Nucleus accumbens (tissue), 56 donors: Measurements from ENCODE around the gene HPCAL1.

Experiments used
- DNase-seq, 56 donors: peaks; one replicate each; lab custom pipeline; 2025; lab: John Stamatoyannopoulos, UW

The HPCAL1 gene

DNA sequence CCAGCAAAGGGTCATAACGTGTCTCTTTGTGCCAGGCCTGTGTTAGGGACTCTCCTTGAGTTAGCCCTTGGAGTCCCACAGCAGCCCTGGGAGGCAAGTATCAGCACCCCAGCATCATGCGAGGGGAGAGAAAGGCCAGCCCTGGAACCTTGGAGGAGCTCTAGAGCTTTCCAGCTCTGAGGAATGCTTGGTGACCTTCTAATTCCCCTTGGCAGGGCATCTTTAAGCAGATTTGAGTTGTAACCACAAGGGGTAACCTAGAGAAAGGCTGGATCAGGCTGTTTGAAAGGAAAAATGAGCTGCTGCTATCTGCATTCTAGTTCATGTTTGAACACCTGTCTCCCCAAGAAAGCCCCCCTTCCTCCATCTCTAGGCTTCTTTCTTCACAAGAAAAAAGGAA is 169.3 kb downstream of the HPCAL1 start:
- DNase-seq = no peak

DNA sequence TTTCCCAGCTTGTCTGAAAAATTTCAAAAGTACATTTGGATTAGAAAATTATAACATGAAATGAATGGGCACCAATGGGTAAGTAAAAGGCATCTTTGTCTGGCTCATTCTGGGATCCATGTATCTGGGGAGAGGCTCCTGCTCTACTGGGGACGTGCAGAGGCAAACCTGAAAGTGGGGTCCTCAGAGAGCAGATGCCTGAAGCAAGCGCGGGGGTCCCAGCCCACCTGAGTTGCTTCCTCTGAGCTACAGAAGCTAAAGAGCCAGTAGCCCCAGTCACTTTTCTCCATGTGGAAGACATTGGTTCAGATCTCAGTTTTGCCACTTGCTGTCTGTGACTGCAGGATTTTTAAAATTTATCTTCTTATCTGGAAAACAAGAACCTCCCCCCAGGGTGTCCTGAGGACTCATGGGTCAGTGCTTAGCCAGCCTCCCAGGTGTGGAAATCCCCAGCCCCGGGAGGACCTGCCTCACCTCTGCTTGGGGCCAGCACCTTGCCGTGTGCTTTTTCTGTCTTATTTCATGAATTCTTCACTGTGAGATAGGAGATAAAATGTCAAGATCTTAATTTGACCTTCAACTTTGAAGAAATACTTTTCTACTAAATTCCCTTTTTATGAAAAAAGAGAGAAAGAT is 170.5 kb downstream of the HPCAL1 start:
- DNase-seq = no peak

DNA sequence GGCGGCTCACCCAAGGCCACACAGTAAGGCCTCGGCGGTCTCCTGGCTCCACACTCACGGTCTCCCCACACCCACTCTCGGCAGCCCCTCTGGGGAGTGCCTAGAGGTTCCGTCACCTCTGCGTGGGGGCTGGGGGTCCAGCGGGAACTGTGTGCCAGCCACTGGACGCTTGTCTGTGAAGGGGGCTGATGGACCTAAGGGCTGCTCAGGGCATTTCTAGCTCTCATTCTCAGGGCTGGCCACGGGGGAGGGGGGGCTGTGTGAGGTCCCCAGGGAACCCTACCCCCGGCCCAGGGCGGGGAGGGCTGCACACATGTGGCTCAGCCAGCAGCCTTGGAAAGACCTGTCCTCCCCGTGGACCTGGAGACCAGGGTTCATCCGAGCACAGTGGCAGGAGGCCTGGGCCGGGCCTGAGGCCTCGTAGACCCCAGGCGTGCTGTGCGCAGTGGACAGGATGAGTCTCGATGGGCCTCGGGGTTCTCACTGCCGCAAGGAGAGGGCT is 172.6 kb downstream of the HPCAL1 start:
- DNase-seq = no peak

DNA sequence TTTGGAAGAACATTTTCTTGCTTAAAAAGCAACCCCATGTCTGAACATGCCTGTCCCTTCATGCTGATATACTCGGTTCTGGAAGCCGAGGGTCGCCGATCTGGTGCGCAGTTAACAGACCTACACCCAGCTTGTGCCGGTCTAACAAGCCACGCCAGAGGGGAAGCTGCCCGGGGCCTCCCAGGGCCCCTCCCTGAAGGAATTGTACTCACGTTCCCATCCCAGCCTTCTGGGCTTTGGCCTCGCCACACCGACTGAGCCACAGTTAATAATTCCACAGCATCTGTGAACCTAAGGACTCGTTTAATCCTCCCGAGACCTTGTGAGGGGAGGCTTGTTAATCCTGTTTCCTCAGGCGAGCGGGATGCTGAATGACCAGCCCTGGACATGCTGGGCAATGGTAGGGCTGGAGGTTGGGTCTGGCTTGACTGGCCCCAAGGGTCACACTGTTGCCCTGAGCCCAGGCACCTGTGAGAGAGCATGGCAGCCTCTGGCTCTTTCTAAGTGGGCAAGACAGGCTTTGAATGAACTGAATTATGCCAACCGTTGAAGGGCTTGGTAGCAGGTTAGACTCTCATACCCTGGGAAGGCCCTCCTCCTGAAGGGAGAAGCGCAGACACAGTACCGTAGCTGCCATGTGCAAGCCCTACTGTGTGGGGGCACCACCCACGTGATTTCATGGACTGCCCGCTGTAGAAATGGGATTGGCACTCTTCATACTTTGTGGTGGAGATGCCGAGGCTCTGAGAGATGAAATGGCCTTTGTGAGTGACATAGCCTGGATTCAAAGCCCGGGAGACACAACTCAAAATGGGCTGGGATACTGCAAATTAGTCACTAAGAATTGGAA is 173.3 kb downstream of the HPCAL1 start:
- no peak for DNase-seq

DNA sequence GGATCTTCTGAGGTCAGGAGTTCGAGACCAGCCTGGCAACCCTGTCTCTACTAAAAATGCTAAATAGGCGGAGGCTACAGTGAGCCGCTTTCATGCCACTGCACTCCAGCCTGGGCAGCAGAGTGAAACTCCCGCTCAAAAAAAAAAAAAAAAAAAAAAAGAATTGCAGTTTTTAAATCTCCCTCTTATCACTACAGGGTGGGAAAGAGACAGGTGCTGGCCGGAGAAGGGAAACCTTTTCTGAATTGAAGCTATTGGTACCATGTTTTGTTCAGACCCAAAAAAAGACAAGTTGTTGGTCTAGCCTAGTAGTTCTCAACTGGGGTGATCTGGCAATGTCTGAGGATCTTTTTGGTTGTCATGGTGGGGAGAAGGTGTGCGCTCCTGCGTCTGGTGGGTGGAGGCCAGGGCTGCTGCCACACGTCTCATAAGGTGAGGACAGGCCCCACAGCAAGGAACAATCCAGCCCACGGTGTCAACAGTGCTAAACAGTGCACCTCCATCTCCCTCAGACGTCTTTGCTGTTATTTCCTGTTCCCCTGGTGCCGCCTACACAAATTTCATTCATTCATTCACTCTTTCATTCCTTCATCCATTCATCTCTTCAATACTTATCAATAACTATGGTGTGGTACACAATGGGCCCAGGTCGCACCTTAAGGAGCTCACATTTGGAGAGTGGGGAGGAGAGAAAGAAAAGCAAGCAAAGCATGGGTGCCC is 174.2 kb downstream of the HPCAL1 start:
- no peak for DNase-seq
